HCT116 (cell line): Measurements from ENCODE around the gene SND1. TPM values are rescaled to one million over a fixed set of nuclear protein-coding genes. Genes with fewer than 3 reads are reported as not detected.

ENCODE experiments used
- ATAC-seq: fragments of 200-7000 bp; cut with Tn5 transposase; 2 replicates; pipeline ENCODE4 v1.9.1; 2020; ENCODE audit warnings: mild to moderate bottlenecking, moderate library complexity
- BruUV-seq: library from RNA; stranded (reverse); fragments of 400-500 nt; replicated peaks from 2 replicates; lab custom pipeline; 2021; lab: Mats Ljungman, UMichigan
- CTCF ChIA-PET: fragments of 300-600 bp; sonication (Branson Sonifier 250); formaldehyde crosslinking; loops from one replicate; lab custom pipeline; 2021; ENCODE audit warnings: antibody characterized with exemption; lab: Charles Lee
- POLR2A ChIA-PET: fragments of 300-600, 350-600 bp; sonication (Branson Sonifier 250); formaldehyde crosslinking; loops from one replicate; lab custom pipeline; 2021; ENCODE audit warnings: antibody characterized with exemption; lab: Charles Lee
- RAD21 ChIA-PET, 2 experiments: fragments of 300-600 bp; sonication (Branson Sonifier 250); formaldehyde crosslinking; loops; one replicate each; lab custom pipeline; 2023; ENCODE audit warnings: low total read pairs in 2 of 2; ENCODE audit not compliant: uncharacterized antibody in 2 of 2, unreplicated experiment in 2 of 2, low non-redundant PET in 1 of 2; lab: Charles Lee
- DNase-seq: peaks from one replicate; pipeline ENCODE4 v3.0.0-alpha.2; 2010; ENCODE audit warnings: low read depth, low spot score
- H2AFZ ChIP-seq: fragments of 200-600 bp; shearing (Covaris generic), sonication (generic); 2 replicates; pipeline ENCODE4 v1.6.1; 2017; ENCODE audit warnings: low read depth, mixed run types, mixed read lengths, antibody characterized with exemption, low read length; ENCODE audit not compliant: poor library complexity, severe bottlenecking
- H3K27ac ChIP-seq: 2 replicates; pipeline ENCODE4 v1.5.1; 2012; ENCODE audit warnings: low read depth, low read length
- H3K27me3 ChIP-seq: fragments of 200-600 bp; sonication (generic); 2 replicates; pipeline ENCODE4 v1.6.1; 2016; ENCODE audit warnings: mixed run types, low read length, mixed read lengths; ENCODE audit not compliant: insufficient read depth
- H3K36me3 ChIP-seq, 2 experiments: fragments of 200-500 bp in 1 of 2; fragments of 200-600 bp in 1 of 2; sonication (Bioruptor generic) in 1 of 2; sonication (generic) in 1 of 2; 2 replicates each; pipeline versions ENCODE4 v1.5.1 to v1.6.1; 2014 to 2016; ENCODE audit warnings: low read length in 2 of 2, inconsistent platforms in 1 of 2, mixed read lengths in 1 of 2, mixed run types in 1 of 2; ENCODE audit not compliant: insufficient read depth in 2 of 2, control insufficient read depth in 1 of 2
- H3K4me1 ChIP-seq, 2 experiments: fragments of 200-600 bp in 1 of 2; sonication (generic) in 1 of 2; 2 replicates each; pipeline versions ENCODE4 v1.5.1 to v1.6.1; 2012 to 2017; ENCODE audit warnings: low read length in 2 of 2, inconsistent platforms in 1 of 2, mild to moderate bottlenecking in 1 of 2, mixed read lengths in 1 of 2, mixed run types in 1 of 2, moderate library complexity in 1 of 2; ENCODE audit not compliant: insufficient read depth in 2 of 2, control insufficient read depth in 1 of 2
- H3K4me2 ChIP-seq: fragments of 200-600 bp; sonication (generic); 2 replicates; pipeline ENCODE4 v1.6.1; 2017; ENCODE audit warnings: mixed run types, low read length, mixed read lengths
- H3K4me3 ChIP-seq, 2 experiments: fragments of 200-600 bp in 1 of 2; sonication (generic) in 1 of 2; replicated peaks in 1 of 2; 2 replicates each; pipeline ENCODE4 v1.5.1; 2011 to 2016; ENCODE audit warnings: low read length in 2 of 2, control low read depth in 1 of 2, low read depth in 1 of 2, mild to moderate bottlenecking in 1 of 2, mixed read lengths in 1 of 2, mixed run types in 1 of 2
- H3K79me2 ChIP-seq: fragments of 200-600 bp; sonication (generic); 2 replicates; pipeline ENCODE4 v1.6.1; 2017; ENCODE audit warnings: mild to moderate bottlenecking, mixed run types, low read length, moderate library complexity, mixed read lengths; ENCODE audit not compliant: insufficient read depth
- H3K9ac ChIP-seq: fragments of 200-600 bp; sonication (generic); 2 replicates; pipeline ENCODE4 v1.6.1; 2016; ENCODE audit warnings: low read length, mixed read lengths
- H3K9me2 ChIP-seq: fragments of 200-600 bp; sonication (generic), shearing (Covaris generic); 2 replicates; pipeline ENCODE4 v1.6.1; 2017; ENCODE audit warnings: mixed run types, mild to moderate bottlenecking, moderate library complexity; ENCODE audit not compliant: insufficient read depth
- H3K9me3 ChIP-seq, 2 experiments: fragments of 200-500 bp in 1 of 2; fragments of 200-600 bp in 1 of 2; sonication (Bioruptor generic) in 1 of 2; sonication (generic) in 1 of 2; 2 replicates each; pipeline ENCODE4 v1.6.1; 2014 to 2017; ENCODE audit warnings: low read length in 2 of 2, mixed read lengths in 2 of 2, inconsistent platforms in 1 of 2, low read depth in 1 of 2, mild to moderate bottlenecking in 1 of 2, mixed run types in 1 of 2, moderate library complexity in 1 of 2; ENCODE audit not compliant: control insufficient read depth in 1 of 2, insufficient read depth in 1 of 2
- H4K20me1 ChIP-seq: fragments of 200-600 bp; sonication (generic), shearing (Covaris generic); 2 replicates; pipeline ENCODE4 v1.6.1; 2017; ENCODE audit warnings: mixed run types, mild to moderate bottlenecking, moderate library complexity; ENCODE audit not compliant: insufficient read depth
- CBX3 ChIP-seq: IDR thresholded peaks from 2 replicates; pipeline ENCODE4 v1.6.1; 2012; ENCODE audit warnings: low read depth
- CEBPB ChIP-seq: IDR thresholded peaks from 2 replicates; pipeline ENCODE4 v1.6.1; 2012; ENCODE audit warnings: low read depth
- CTCF ChIP-seq, 3 experiments: fragments of 200-600 bp in 1 of 3; sonication (generic) in 1 of 3; IDR thresholded peaks in 2 of 3; conservative IDR thresholded peaks in 1 of 3; 2 replicates each; pipeline ENCODE4 v1.5.1; 2012 to 2017; ENCODE audit warnings: low read depth in 2 of 3, low read length in 2 of 3, antibody characterized with exemption in 1 of 3, borderline replicate concordance in 1 of 3, control low read depth in 1 of 3, mild to moderate bottlenecking in 1 of 3, mixed read lengths in 1 of 3, mixed run types in 1 of 3, moderate library complexity in 1 of 3; ENCODE audit not compliant: insufficient read depth in 1 of 3
- EGR1 ChIP-seq: IDR thresholded peaks from 2 replicates; pipeline ENCODE4 v1.6.1; 2012; ENCODE audit warnings: low read depth
- ELF1 ChIP-seq: IDR thresholded peaks from 2 replicates; pipeline ENCODE4 v1.6.1; 2012; ENCODE audit warnings: low read depth, borderline replicate concordance
- EZH2 ChIP-seq: fragments of 200-600 bp; sonication (generic); IDR thresholded peaks from 2 replicates; pipeline ENCODE4 v1.6.1; 2017; ENCODE audit warnings: antibody characterized with exemption, mixed run types
- EZH2phosphoT487 ChIP-seq: fragments of 200-600 bp; IDR thresholded peaks from 2 replicates; pipeline ENCODE4 v1.6.1; 2018; ENCODE audit warnings: antibody characterized with exemption, borderline replicate concordance
- FOSL1 ChIP-seq: IDR thresholded peaks from 2 replicates; pipeline ENCODE4 v1.6.1; 2012; ENCODE audit warnings: low read depth
- JUND ChIP-seq: IDR thresholded peaks from 2 replicates; pipeline ENCODE4 v1.6.1; 2012
- MAX ChIP-seq: IDR thresholded peaks from 2 replicates; pipeline ENCODE4 v1.6.1; 2012
- POLR2A ChIP-seq: IDR thresholded peaks from 2 replicates; pipeline ENCODE4 v1.7.0; 2011; ENCODE audit warnings: borderline replicate concordance; ENCODE audit not compliant: insufficient read depth, insufficient read length; ENCODE audit errors: extremely low read depth
- POLR2AphosphoS5 ChIP-seq: IDR thresholded peaks from 2 replicates; pipeline ENCODE4 v1.6.1; 2011; ENCODE audit warnings: mild to moderate bottlenecking, low read depth, low read length, moderate library complexity
- REST ChIP-seq: IDR thresholded peaks from 2 replicates; pipeline ENCODE4 v1.6.1; 2012; ENCODE audit warnings: low read depth
- SIN3A ChIP-seq: IDR thresholded peaks from 2 replicates; pipeline ENCODE4 v1.6.1; 2012; ENCODE audit warnings: low read depth
- SP1 ChIP-seq: IDR thresholded peaks from 2 replicates; pipeline ENCODE4 v1.6.1; 2012; ENCODE audit warnings: low read depth
- TCF7L2 ChIP-seq: IDR thresholded peaks from 2 replicates; pipeline ENCODE4 v1.7.0; 2011; ENCODE audit warnings: borderline replicate concordance, inconsistent platforms; ENCODE audit not compliant: insufficient read depth, insufficient read length; ENCODE audit errors: extremely low read depth
- YY1 ChIP-seq: IDR thresholded peaks from 2 replicates; pipeline ENCODE4 v1.6.1; 2011; ENCODE audit warnings: low read length, low read depth, moderate library complexity, mild to moderate bottlenecking; ENCODE audit not compliant: insufficient replicate concordance; ENCODE audit errors: extremely low read depth
- ZFX ChIP-seq: fragments of 450-650 bp; IDR thresholded peaks from 2 replicates; pipeline ENCODE4 v1.6.1; 2017
- intact Hi-C: fragments of 100-400 bp; cut with micrococcal nuclease; formaldehyde crosslinking; loops from 2 replicates; pipeline ENCODE4 v1.10.0; 2022
- total RNA-seq: library from RNA; stranded (reverse); gene quantifications from one replicate; pipeline ENCODE4 v1.2.1, GENCODE V29; 2021; ENCODE audit not compliant: unreplicated experiment
- TF ChIP-seq, protein P1 (sequence below): IDR thresholded peaks from 2 replicates; pipeline ENCODE4 v1.6.1; 2012
- TF ChIP-seq, protein P2 (sequence below): IDR thresholded peaks from 2 replicates; pipeline ENCODE4 v1.6.1; 2011; ENCODE audit warnings: mild to moderate bottlenecking, low read length, moderate library complexity; ENCODE audit not compliant: insufficient replicate concordance; ENCODE audit errors: extremely low read depth

The SND1 gene
- total RNA-seq, 1 experiment from 2014 or later: 169 TPM

DNA sequence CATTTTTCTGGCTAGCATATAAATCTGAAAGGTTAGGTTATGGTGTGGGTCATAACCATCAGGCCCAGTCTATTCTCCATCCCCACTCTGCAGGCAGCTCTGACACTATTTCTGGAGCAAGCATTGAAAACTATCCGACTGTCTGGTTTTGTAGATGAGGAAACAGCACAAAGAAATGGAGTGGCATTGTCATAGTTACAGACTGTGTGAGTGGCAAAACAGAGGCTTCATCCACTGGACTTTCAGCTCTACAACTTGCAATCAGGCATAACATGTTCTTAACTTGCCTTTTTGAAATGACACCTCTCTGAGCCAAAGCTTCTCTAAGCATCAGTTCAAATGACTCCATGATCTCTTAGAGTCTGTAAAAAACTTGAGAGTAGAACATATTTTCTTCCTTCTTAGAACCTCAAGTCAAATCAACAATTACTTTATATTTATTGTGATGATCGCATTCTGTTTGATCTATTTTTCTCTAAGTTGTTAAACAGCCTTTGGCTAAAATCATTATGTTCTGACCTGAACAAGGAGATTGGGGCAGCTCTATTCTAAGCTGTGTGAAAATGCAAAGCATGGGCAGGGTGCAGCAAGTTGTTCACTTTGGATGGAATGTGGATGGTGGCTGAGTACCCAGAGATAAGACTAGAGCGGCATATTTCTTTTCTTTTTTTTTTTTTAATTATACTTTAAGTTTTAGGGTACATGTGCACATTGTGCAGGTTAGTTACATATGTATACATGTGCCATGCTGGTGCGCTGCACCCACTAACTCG is 310.8 kb downstream of the SND1 start:
- no peak for TF ChIP-seq POLR2A
- no peak for TF ChIP-seq ELF1
- TF ChIP-seq SP1: no peak
- TF ChIP-seq CBX3: no peak
- TF ChIP-seq FOSL1: no peak
- no peak for TF ChIP-seq SIN3A
- no peak for TF ChIP-seq YY1
- no peak for TF ChIP-seq CTCF (IDR thresholded peaks at IDR 0.05 in 2 of 3, conservative IDR thresholded peaks at IDR 0.05 in 1 of 3; ENCODE audit: borderline replicate concordance in 1 of 3, insufficient read depth in 1 of 3, low read depth in 2 of 3, low read length in 2 of 3)
- TF ChIP-seq JUND: no peak
- no peak for TF ChIP-seq CEBPB
- no peak for TF ChIP-seq ZFX
- TF ChIP-seq, protein P1, sequence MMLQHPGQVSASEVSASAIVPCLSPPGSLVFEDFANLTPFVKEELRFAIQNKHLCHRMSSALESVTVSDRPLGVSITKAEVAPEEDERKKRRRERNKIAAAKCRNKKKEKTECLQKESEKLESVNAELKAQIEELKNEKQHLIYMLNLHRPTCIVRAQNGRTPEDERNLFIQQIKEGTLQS: no peak
- TF ChIP-seq EZH2: no peak
- TF ChIP-seq, protein P2, sequence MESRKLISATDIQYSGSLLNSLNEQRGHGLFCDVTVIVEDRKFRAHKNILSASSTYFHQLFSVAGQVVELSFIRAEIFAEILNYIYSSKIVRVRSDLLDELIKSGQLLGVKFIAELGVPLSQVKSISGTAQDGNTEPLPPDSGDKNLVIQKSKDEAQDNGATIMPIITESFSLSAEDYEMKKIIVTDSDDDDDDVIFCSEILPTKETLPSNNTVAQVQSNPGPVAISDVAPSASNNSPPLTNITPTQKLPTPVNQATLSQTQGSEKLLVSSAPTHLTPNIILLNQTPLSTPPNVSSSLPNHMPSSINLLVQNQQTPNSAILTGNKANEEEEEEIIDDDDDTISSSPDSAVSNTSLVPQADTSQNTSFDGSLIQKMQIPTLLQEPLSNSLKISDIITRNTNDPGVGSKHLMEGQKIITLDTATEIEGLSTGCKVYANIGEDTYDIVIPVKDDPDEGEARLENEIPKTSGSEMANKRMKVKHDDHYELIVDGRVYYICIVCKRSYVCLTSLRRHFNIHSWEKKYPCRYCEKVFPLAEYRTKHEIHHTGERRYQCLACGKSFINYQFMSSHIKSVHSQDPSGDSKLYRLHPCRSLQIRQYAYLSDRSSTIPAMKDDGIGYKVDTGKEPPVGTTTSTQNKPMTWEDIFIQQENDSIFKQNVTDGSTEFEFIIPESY: no peak
- TF ChIP-seq EGR1: no peak
- no peak for TF ChIP-seq MAX
- no peak for TF ChIP-seq EZH2phosphoT487
- TF ChIP-seq POLR2AphosphoS5: no peak
- no peak for TF ChIP-seq TCF7L2
- no peak for TF ChIP-seq REST
- RAD21 ChIA-PET: no interaction called here
- DNase-seq (no peak), ATAC-seq (no peak)
- Histone ChIP-seq H3K4me3 (no peak overlapping the region), H3K79me2 (peaks cover 7% of the 10 kb centered on the region; the same call in 1 of the 2 replicates), H3K27me3 (no peaks in the 10 kb centered on the region), H3K27ac (no peak overlapping the region), H4K20me1 (no peaks in the 10 kb centered on the region), H3K9ac (no peak overlapping the region), H3K4me1 (no peaks in the 10 kb centered on the region), H3K9me2 (no peaks in the 10 kb centered on the region), H3K36me3 (peaks cover 0 to 5% of the 10 kb centered on the region in 2 experiments; a peak in 1 of 4 replicates), H2AFZ (no peak overlapping the region), H3K4me2 (no peak overlapping the region), H3K9me3 (no peaks in the 10 kb centered on the region)
- BruUV-seq: no TSS peak
- CTCF ChIA-PET: no interaction called here
- POLR2A ChIA-PET: no interaction called here
- intact Hi-C loops: no loop called here
